Sigmoid colon (tissue), 7 donors: ENCODE results near the gene BPI. TPM values are rescaled to one million over a fixed set of nuclear protein-coding genes. Genes with fewer than 3 reads are reported as not detected.

ENCODE experiments used
- DNase-seq: peaks from one replicate; pipeline ENCODE4 v3.0.0-alpha.2; 2019
- H3K27ac ChIP-seq, 4 donors: fragments of 200-600 bp; sonication (generic); one replicate each; pipeline ENCODE4 v1.5.1; 2016 to 2019; ENCODE audit warnings: mild to moderate bottlenecking in 1 of 4
- H3K27me3 ChIP-seq, 3 donors: fragments of 200-600 bp; sonication (generic); one replicate each; pipeline ENCODE4 v1.5.1; 2019; ENCODE audit warnings: mild to moderate bottlenecking in 1 of 3
- H3K36me3 ChIP-seq, 4 donors: fragments of 200-600 bp; sonication (generic); one replicate each; pipeline ENCODE4 v1.5.1; 2016 to 2019
- H3K4me1 ChIP-seq, 4 donors: fragments of 200-600 bp; sonication (generic); one replicate each; pipeline ENCODE4 v1.5.1; 2017 to 2019
- H3K4me3 ChIP-seq, 4 donors: fragments of 200-600 bp; sonication (generic); one replicate each; pipeline ENCODE4 v1.5.1; 2017 to 2019; ENCODE audit warnings: mild to moderate bottlenecking in 2 of 4, moderate library complexity in 1 of 4
- H3K9me3 ChIP-seq, 4 donors: fragments of 200-600 bp in 3 of 4; sonication (generic) in 3 of 4; one replicate each; pipeline versions ENCODE4 v1.5.1 to v1.6.1; 2013 to 2019
- CTCF ChIP-seq, 4 experiments: fragments of 450-650 bp in 3 of 4; fragments of 200-600 bp in 1 of 4; IDR thresholded peaks; one replicate each; pipeline ENCODE4 v1.5.1; 2016 to 2019; ENCODE audit warnings: antibody characterized with exemption in 4 of 4, mild to moderate bottlenecking in 3 of 4, moderate library complexity in 2 of 4
- EP300 ChIP-seq, 4 donors: sonication (generic); formaldehyde crosslinking; IDR thresholded peaks; one replicate each; pipeline ENCODE4 v1.6.1; 2017; ENCODE audit warnings: antibody characterized with exemption in 4 of 4
- POLR2A ChIP-seq, 2 donors: fragments of 450-650 bp; IDR thresholded peaks; one replicate each; pipeline ENCODE4 v1.6.1; 2016; ENCODE audit warnings: antibody characterized with exemption in 2 of 2, mild to moderate bottlenecking in 2 of 2, moderate library complexity in 2 of 2
- POLR2AphosphoS5 ChIP-seq, 4 donors: sonication (generic); formaldehyde crosslinking; IDR thresholded peaks; one replicate each; pipeline ENCODE4 v1.6.1; 2017; ENCODE audit warnings: antibody characterized with exemption in 4 of 4
- WGBS, 2 donors: extraction: QIAGEN DNeasy Blood & Tissue Kit; methylation state at CpG; one replicate each; pipeline ENCODE4 v1.1.7; 2013; 5-methylcytosine and 5-hydroxymethylcytosine counted together
- intact Hi-C: fragments of 100-400 bp; cut with DNase I; formaldehyde crosslinking; loops from one replicate; pipeline ENCODE4 v1.15.1; 2023
- polyA plus RNA-seq, 3 donors: library from polyadenylated mRNA; stranded (reverse); fragments of 200-250 nt; gene quantifications; one replicate each; pipeline ENCODE4 v1.2.3, GENCODE V29; 2013
- total RNA-seq, 4 donors: library from RNA; depleted of rRNA; stranded (reverse); fragments of >200 nt; gene quantifications; one replicate each; pipeline ENCODE4 v1.1.0, GENCODE V29; 2016
- donor health status: healthy with polysubstance abuse.
- donor health status: Bipolar disorder and iron deficiency.
- donor health status: healthy.

Gene BPI
- total and polyA plus RNA-seq, 7 donors, result 0.09 to 0.99 TPM; not detected in 5

- peak; percentile 67 for DNase-seq
- H3K4me3 ChIP-seq, result no peak overlapping the region
- peaks cover 0 to 5% (median 0%) of the 10 kb centered on the region in 4 donors for H3K4me1 ChIP-seq
- H3K9me3 ChIP-seq, result no peaks in the 10 kb centered on the region
- peak overlapping the region in 2 of 4 donors; percentile 6 to 46 for H3K27ac ChIP-seq
- WGBS, 2 donors, result 30 to 47% methylated on average over 16 of the region's 16 CpGs
- H3K36me3 ChIP-seq, result no peaks in the 10 kb centered on the region
- intact Hi-C loops, result no loop called here
- H3K27me3 ChIP-seq, result peaks cover 0 to 7% (median 0%) of the 10 kb centered on the region in 3 donors
- no peak for TF ChIP-seq EP300 (IDR thresholded peaks at IDR 0.05)
- no peak for TF ChIP-seq CTCF (IDR thresholded peaks at IDR 0.05)
- TF ChIP-seq POLR2AphosphoS5 (IDR thresholded peaks at IDR 0.05), result no peak
- TF ChIP-seq POLR2A (IDR thresholded peaks at IDR 0.05), result no peak
Observed at GRCh38 chr20:38286586-38287531, 17.1 kb upstream of the BPI start.

GRCh38 chr20:38290829-38291814, 12.8 kb upstream of the BPI start:
- peaks cover 0 to 5% (median 0%) of the 10 kb centered on the region in 4 donors for H3K4me1 ChIP-seq
- TF ChIP-seq EP300 (IDR thresholded peaks at IDR 0.05) (no peak), POLR2A (IDR thresholded peaks at IDR 0.05) (no peak), POLR2AphosphoS5 (IDR thresholded peaks at IDR 0.05) (no peak), CTCF (IDR thresholded peaks at IDR 0.05) (no peak)
- no peaks in the 10 kb centered on the region for H3K9me3 ChIP-seq
- WGBS, 2 donors, result 21 to 46% methylated on average over 21 of the region's 21 CpGs
- H3K27ac ChIP-seq, result no peak overlapping the region
- intact Hi-C loops, result no loop called here
- H3K4me3 ChIP-seq, result no peak overlapping the region
- peaks cover 0 to 7% (median 0%) of the 10 kb centered on the region in 3 donors for H3K27me3 ChIP-seq
- H3K36me3 ChIP-seq, result no peaks in the 10 kb centered on the region
- no peak for DNase-seq

GRCh38 chr20:38291966-38292365, 12.0 kb upstream of the BPI start:
- H3K9me3 ChIP-seq, result no peaks in the 10 kb centered on the region
- H3K27ac ChIP-seq, result no peak overlapping the region
- DNase-seq, result no peak
- no peaks in the 10 kb centered on the region for H3K36me3 ChIP-seq
- peaks cover 0 to 5% (median 0%) of the 10 kb centered on the region in 4 donors for H3K4me1 ChIP-seq
- intact Hi-C loops, result no loop called here
- TF ChIP-seq POLR2AphosphoS5 (IDR thresholded peaks at IDR 0.05), result no peak
- TF ChIP-seq EP300 (IDR thresholded peaks at IDR 0.05), result no peak
- TF ChIP-seq POLR2A (IDR thresholded peaks at IDR 0.05), result no peak
- peaks cover 0 to 7% (median 0%) of the 10 kb centered on the region in 3 donors for H3K27me3 ChIP-seq
- 62 to 64% methylated on average over 3 of the region's 3 CpGs for WGBS, 2 donors
- H3K4me3 ChIP-seq, result no peak overlapping the region

DNA sequence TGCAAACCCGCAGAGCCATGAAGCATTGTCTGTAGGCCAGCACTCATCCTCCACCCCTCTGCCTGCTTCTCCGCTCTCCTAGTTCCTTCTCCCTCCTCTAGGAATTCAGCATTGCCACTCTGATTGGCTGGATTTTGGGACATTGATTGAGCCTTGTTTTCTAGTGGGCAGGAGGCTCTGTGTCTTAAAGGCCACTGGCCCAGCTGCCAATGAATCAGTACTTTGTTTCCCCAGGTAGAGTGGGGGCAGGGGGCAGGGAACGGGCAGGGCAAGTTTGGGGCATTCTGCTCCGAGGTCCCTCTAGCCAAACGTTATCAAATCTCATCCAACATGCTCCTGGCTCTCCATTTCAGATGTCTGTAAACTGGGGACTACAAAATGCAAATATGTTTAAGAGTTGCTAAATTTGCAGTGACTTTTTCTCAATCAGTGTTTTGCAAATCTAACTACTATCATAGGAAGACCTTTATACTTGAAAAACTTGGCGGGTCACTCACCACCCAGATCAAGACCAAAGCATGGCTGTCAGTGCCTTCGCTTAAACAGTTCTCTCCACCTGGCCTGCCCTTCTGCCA, 10.4 kb upstream of the BPI start:
- TF ChIP-seq POLR2A (IDR thresholded peaks at IDR 0.05) (no peak), CTCF (IDR thresholded peaks at IDR 0.05) (no peak), EP300 (IDR thresholded peaks at IDR 0.05) (no peak), POLR2AphosphoS5 (IDR thresholded peaks at IDR 0.05) (no peak)
- no peak for DNase-seq
- Histone ChIP-seq H3K27me3 (peaks cover 0 to 7% (median 0%) of the 10 kb centered on the region in 3 donors), H3K4me1 (peaks cover 0 to 8% (median 3%) of the 10 kb centered on the region in 4 donors), H3K27ac (no peak overlapping the region), H3K36me3 (no peaks in the 10 kb centered on the region), H3K9me3 (no peaks in the 10 kb centered on the region), H3K4me3 (no peak overlapping the region)
- WGBS, 2 donors, result 55 to 75% methylated on average over 7 of the region's 7 CpGs
- intact Hi-C loops, result no loop called here
